ENCODE results near the gene GAPDH. TPM values are rescaled to one million over a fixed set of nuclear protein-coding genes. Genes with fewer than 3 reads are reported as not detected.

The GAPDH gene
- total RNA-seq, 1 donor from 2014 or later, result 5,167 TPM

Other genes starting within 250 kb of the GAPDH start
- gene PLEKHG6, start 223.8 kb upstream of the GAPDH start, total RNA-seq, result 0.72 and 2.5 TPM in 2 replicates
- gene TNFRSF1A, start 192.4 kb upstream of the GAPDH start, total RNA-seq, result 118 and 128 TPM in 2 replicates
- gene SCNN1A, start 159.0 kb upstream of the GAPDH start, total RNA-seq, result 0.94 and 1.3 TPM in 2 replicates
- gene LTBR, start 150.4 kb upstream of the GAPDH start, total RNA-seq, result 2.8 and 2.9 TPM in 2 replicates
- gene CD27, start 89.6 kb upstream of the GAPDH start, total RNA-seq, result not detected in 2 replicates
- gene TAPBPL, start 82.5 kb upstream of the GAPDH start, total RNA-seq, result 0.87 and 1.6 TPM in 2 replicates
- gene VAMP1, start 63.8 kb upstream of the GAPDH start, total RNA-seq, result 21.0 and 23.1 TPM in 2 replicates
- gene MRPL51, start 41.3 kb upstream of the GAPDH start, total RNA-seq, result 192 and 202 TPM in 2 replicates
- 18.6 and 21.1 TPM in 2 replicates for gene NCAPD2, start 40.4 kb upstream of the GAPDH start, total RNA-seq
- gene IFFO1, start 21.5 kb downstream of the GAPDH start, total RNA-seq, result 18.8 and 20.8 TPM in 2 replicates
- gene NOP2, start 33.8 kb downstream of the GAPDH start, total RNA-seq, result 53.1 and 66.8 TPM in 2 replicates
- 319 and 329 TPM in 2 replicates for gene CHD4, start 72.9 kb downstream of the GAPDH start, total RNA-seq
- gene LPAR5, start 101.4 kb downstream of the GAPDH start, total RNA-seq, result 0.73 and 0.89 TPM in 2 replicates
- gene ACRBP, start 112.9 kb downstream of the GAPDH start, total RNA-seq, result 0.54 and 0.60 TPM in 2 replicates
- gene ING4, start 128.6 kb downstream of the GAPDH start, total RNA-seq, result 30.9 and 34.8 TPM in 2 replicates
- gene ZNF384, start 154.9 kb downstream of the GAPDH start, total RNA-seq, result 48.9 and 50.6 TPM in 2 replicates
- gene PIANP, start 166.3 kb downstream of the GAPDH start, total RNA-seq, result 3.1 and 3.6 TPM in 2 replicates
- 47.3 and 51.5 TPM in 2 replicates for gene COPS7A, start 189.5 kb downstream of the GAPDH start, total RNA-seq
- 302 and 316 TPM in 2 replicates for gene MLF2, start 218.6 kb downstream of the GAPDH start, total RNA-seq
- 504 and 510 TPM in 2 replicates for gene PTMS, start 231.8 kb downstream of the GAPDH start, total RNA-seq
- gene LAG3, start 238.0 kb downstream of the GAPDH start, total RNA-seq, result 2.0 TPM in 2 replicates

Measured in astrocyte (in vitro differentiated cells and primary cell).